DMS79 treated with DMSO at 0.1 percent for 48 hours (cell line): Measurements from ENCODE around the gene WHAMM.
"Not testable (repeated sequence)": the region's sequence is repeated elsewhere in the genome, so short reads cannot be mapped to it uniquely, and the experiment has no call there.

Experiments
- DNase-seq: peaks from one replicate; lab custom pipeline; 2025; lab: John Stamatoyannopoulos, UW

WHAMM gene, protein sequence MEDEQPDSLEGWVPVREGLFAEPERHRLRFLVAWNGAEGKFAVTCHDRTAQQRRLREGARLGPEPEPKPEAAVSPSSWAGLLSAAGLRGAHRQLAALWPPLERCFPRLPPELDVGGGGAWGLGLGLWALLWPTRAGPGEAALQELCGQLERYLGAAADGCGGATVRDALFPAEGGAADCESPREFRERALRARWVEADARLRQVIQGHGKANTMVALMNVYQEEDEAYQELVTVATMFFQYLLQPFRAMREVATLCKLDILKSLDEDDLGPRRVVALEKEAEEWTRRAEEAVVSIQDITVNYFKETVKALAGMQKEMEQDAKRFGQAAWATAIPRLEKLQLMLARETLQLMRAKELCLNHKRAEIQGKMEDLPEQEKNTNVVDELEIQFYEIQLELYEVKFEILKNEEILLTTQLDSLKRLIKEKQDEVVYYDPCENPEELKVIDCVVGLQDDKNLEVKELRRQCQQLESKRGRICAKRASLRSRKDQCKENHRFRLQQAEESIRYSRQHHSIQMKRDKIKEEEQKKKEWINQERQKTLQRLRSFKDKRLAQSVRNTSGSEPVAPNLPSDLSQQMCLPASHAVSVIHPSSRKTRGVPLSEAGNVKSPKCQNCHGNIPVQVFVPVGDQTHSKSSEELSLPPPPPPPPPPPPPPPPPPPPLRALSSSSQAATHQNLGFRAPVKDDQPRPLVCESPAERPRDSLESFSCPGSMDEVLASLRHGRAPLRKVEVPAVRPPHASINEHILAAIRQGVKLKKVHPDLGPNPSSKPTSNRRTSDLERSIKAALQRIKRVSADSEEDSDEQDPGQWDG

DNA sequence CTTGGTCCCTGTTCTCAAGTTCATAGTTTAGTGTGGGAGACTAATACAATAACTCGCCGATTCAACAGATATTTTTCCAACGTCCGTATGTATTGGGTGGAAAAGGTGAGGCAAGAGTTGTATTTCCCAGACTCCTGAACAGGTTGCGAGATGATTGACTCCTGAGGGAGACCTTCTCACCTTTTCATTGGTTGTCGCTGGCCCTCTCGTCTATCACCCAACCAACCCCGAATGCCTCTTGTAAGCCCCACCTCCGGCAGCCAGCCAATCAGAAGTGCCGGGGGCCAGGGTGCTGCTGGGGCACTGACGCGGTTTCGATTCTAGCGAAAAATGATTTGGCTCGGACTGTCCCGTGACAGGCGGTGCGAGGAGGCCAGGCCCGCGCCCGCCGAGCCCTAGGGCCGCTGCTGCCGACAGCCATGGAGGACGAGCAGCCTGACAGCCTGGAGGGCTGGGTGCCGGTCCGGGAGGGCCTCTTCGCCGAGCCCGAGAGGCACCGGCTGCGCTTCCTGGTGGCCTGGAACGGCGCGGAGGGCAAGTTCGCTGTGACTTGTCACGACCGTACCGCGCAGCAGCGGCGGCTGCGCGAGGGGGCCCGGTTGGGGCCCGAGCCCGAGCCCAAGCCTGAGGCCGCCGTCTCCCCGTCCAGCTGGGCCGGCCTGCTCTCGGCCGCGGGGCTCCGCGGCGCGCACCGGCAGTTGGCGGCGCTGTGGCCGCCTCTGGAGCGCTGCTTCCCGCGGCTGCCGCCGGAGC is at the start of gene WHAMM:
Gene WHAMM, plus strand, starts transcription at position 321 of the 753 bp plus-strand sequence. Its CDS starts 99 bp downstream, at position 420.
- DNase-seq = peak; percentile 75

DNA sequence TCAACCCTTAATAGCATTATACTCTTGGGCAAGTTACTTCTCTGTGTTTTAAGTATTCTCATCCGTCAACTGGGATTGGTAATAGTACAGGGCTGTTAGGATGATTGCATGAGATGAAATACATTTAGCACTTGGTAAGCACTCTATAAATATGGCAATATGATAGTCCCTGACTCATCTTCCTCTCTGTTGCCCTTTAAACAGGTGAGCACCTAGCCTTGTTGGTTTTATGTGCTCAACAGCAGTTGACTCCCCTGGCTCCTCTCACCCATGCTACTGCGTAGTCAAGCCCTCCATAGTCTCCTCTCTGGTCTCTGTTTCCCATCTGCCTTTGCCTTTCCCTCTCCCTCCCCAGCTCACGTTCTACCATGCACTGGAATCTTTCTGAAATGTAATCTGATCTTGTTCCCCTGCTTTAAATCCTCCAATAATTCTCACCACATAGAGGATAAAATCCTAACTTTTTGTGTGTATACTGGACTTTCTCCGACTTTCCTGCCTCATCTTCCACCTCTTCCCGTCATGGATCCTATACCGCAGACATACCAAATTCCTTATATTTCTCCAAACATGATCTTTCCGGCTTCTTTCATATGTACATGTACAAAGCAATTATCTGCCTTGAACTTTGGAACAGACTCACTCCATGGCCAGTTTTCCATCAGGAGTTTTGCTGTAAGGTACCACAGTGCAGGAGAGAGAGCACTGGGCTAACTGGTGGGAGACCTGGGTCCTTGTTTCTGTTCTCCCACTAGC is 45.9 kb upstream of the WHAMM start:
- DNase-seq = no peak

DNA sequence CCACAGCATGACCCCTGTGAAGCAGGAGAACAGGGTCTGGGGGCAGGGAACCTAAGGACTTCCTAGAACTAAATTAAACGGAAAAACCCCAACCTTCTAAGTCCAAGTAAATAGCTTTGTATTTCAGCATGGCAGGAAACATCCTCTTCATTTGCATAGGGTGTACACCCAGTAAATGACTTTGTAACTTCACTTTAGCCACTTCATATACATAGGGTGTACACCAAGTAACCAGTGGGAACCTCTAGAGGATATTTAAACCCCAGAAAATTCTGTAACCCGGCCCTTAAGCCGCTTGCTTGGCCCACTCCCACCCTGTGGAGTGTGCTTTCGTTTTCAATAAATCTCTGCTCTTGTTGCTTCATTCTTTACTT is 45.3 kb upstream of the WHAMM start:
- no peak for DNase-seq

DNA sequence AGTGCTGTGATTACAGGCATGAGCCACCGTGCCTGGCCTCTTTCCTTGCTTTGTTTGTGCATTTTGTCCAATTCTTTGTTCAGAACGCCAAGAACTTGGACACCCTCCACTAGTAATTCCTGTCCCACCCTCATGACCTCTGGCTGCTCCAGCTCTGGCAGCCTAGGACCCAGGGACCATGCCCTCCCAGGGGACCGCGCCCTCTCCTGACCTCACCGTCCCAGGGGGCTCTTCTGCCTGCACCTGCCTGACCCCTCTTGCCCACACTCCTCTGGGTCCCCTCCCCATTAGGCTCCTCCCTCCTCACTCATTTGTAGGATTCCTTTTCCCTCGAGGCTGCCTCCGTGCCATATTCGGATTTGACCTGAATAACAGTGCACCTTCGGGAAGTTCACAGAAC is 44.7 kb upstream of the WHAMM start:
- DNase-seq = no peak

DNA sequence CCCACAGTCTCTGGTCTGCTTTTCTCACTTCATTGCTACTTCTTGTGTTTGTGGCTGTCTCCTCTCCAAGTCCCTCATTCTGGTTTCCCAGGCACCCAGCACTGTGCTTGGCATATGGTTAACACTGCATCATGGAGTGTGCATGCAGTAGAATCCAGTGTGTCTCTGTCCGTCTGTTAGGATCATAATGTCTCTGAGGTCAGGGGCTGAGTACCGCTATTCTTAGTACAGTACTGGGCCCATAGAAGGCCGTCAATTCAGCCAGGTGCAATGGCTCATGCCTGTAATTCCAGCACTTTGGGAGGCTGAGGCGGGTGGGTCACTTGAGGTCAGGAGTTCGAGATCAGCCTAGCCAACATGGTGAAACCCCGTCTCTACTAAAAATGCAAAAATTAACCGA is 43.2 kb upstream of the WHAMM start:
- DNase-seq = not testable (repeated sequence)

DNA sequence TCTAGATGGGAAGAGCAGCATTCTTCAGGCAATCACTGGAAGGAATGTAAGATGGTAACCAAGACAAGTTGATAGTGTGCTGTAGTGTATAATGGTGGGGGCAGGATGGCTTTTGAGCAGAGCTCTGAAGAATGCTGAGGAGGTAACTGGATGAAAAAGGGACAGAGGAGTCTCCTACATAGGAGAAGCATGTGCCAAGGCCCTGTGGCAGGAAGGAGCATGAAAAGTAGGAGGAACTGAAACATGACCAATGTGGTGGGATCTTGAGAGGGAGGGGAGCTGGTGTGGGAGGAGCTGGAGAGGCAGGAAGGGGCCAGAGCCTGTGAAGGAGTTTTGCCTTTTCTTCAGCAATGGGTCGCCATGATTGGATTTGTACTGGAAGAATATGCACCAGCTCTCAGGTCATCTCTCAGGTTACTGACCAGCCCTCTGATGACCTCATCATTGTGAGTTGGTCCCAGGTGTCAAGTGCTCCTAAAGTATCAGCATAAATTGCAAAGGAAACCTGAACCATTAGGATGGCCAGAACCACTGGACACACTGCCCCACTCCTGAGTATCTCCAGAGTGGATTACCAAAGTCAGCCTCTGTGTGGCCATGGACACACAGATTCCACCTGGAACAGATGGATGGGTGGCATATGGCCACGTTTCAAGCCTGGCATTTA is 42.1 kb upstream of the WHAMM start:
- no peak for DNase-seq

DNA sequence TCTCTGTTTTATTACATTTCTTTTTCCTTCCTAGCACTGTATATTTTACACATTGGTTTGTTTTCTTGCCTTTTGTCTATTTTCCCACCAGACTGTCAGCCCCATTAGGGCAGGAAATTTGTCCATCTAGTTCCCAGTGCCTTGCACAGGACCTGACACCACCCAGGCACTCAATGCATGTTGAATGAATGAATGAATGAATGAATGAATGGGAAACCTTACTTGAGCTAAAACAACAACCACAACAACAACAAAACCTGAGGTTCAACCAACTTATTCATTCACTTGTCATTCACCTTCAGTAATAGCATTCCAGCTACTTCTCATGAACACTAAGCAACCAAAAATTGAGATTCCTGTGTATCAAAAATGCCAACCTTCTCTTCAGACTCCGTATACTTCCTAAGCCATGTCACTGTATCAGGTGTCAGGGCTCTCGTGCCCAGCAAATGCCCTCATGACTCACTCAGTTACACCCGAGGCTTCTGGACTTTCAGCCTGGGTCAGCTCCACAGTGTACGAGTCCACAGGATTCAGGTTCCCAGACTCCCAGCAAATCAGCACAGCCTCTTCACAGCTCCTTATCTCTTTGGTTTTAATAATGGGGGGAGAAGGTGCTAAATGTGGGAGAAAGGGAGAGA is 40.9 kb upstream of the WHAMM start:
- DNase-seq = no peak

DNA sequence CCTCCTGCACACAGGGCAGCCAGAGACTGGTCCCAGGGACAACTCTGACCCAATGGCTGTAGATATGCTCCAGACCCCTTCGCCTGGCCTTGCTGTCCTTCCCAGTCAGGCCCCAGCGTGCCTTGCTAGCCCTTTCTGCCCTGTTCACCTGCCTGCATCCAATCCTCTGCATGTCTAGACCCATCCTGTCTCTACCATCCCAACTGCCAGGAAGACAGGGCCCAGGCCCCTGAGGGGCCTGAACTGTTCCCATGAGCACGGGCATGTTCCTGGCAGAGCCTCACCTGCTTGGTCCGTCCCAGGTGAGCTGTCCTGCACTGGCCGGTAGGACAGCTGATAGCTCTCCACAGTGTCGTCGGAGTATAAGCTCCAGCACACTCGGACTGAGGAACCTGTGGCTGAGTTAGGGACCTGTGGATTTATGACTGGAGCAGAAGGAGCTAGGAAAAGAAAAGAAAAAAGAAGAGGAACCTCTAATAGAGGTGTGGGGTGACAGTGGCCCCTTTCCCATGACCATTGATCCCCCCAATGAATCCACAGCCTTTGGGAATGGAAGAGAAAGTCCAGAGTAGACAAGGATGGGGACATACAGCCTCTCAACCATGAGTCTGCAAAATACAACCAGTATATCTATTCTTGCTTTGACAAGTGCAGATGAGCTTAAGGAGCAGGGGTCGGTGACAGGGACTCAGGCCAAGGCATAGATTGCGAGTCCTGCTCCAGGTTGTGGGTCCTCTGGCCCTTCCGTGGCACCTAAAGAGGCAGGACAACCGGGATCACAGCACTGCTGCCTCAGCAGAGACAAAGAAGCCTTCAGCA is 37.4 kb upstream of the WHAMM start:
- no peak for DNase-seq

DNA sequence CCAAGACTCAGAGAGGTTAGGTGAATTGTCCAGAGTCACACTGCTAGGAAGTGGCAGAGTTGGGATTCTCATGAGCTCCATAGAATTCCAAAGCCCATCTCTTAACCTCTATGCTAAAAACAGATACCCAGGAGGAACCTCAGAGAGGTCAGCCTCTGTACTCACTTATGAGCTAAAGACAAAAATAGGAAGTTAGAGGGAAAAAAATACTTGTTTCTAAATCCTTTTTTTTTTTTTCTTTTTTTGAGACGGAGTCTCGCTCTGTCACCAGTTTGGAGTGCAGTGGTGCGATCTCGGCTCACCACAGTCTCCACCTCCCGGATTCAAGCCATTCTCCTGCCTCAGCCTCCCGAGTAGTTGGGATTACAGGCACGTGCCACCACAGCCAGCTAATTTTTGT is 34.9 kb upstream of the WHAMM start:
- no peak for DNase-seq

DNA sequence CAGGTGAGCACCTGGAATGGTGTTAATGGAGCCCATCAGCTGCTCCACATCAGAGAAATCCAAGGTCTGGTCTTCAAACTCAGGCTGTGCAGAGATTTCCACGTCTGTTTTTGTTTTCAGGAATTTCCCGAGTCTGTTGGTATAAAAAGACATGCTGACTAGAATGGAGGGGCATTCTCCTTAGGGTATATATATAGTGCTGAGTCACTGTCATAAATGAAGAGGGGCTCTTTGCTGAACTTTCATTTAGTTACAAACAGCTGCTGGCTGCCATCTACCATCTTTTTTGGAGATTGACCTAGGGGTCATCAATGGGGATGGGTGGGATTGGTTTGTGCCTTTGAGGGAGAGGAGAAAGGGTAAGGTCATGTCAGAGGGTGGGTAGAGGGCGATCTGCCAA is 30.7 kb upstream of the WHAMM start:
- DNase-seq = no peak

DNA sequence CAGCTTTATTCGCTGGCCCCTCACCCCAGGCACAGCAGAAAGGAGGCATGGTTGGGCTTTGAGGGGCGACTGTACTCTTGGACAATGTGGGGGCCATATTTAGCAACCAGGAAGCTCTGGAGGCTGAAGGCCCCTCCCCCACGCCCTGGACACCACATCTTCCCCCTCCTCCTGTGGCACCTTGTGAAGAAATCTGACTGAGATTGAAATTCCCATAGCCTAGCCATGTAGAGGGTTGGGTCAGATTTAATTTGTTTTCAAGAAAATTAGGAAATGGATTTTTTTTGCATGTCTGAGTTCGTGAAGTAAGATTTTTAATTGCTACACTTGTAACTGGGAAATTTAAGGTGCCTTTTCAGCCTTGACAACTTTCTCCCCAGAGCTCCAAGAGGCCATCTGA is 28.1 kb upstream of the WHAMM start:
- DNase-seq = no peak

DNA sequence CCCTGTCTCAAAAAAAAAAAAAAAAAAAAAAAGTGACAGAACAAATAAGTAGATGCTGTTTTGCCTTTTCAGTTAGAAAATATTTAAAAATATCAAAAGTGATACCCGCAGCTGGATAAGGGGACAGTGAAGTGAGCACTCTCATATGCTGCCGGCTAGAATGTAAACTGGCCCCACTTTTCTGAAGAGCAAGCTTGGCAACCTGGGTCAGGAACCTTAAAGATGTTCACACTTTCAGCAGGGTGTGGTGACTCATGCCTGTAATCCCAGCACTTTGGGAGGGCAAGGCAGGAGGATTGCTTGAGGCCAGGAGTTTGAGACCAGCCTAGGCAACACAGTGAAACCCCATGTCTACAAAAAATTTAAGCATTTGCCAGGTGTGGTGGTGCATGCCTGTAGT is 20.9 kb upstream of the WHAMM start:
- DNase-seq = no peak

DNA sequence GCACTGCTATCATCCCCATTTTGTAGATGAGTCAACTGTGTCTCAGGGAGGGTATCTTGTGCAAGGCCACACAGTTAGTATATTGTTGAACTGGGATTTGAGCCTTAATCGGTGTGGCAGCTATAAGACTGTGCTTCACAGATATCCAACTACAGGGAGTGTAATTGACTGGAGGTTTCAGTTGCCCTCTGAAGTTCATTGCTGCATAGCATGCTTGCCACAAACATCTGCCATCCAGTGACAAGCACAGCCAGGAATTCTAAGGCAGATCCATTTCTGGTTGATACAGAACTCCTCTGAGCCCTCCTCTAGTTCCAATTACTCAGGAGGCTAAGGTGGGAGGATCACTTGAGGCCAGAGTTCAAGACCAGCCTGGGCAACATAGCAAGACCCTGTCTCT is 19.9 kb upstream of the WHAMM start:
- no peak for DNase-seq

DNA sequence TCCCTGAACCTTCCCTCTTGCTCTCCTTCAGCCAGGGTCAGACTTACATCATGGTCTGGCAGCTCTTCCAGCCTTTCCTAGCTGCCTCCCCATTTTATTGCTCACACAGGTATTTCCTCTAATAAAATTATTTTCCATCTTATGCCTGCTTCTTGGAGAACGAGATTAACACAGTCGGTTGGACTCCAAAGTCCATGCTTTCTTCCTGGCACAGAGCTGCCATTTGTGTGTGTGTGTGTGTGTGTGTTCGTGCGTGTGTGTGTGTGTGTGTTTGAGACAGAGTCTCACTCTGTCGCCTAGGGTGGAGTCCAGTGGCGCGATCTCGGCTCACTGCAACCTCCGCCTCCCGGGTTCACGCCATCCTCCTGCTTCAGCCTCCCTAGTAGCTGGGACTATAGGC is 19.1 kb upstream of the WHAMM start:
- DNase-seq = no peak

DNA sequence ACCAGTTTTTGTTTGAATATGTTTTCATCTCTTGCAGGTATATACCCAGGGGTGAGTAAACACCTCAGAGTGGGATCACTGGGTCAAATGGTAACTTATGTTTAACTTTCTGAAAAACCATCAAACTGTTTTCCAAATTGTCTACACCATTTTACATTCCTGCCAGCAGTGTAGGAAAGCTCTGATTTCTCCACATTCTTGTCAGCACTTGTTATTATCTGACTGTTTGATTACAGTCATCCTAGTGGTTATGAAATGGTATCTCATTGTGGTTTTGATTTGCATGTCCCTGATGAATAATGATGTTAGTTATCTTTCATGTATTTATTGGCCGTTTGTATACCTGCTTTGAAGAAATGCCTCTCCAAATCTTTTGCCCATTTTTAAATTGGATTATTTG is 17.4 kb upstream of the WHAMM start:
- no peak for DNase-seq

DNA sequence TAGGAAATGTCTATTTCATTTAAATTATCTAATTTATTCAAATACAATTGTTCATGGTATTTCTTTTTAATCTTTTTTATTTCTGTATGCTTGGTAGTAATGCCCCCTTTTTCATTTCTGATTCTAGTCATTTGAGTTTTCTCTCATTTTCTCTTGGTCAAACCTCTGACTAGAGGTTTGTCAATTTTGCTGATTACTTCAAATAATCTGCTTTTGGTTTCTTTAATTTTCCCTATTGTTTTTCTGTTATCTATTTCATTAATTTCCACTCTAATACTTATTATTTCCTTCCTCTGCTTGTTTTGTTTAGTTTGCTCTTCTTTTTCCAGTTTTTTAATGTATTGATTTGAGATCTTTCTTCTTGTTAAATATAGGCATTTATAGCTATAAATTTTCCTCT is 15.7 kb upstream of the WHAMM start:
- DNase-seq = no peak

DNA sequence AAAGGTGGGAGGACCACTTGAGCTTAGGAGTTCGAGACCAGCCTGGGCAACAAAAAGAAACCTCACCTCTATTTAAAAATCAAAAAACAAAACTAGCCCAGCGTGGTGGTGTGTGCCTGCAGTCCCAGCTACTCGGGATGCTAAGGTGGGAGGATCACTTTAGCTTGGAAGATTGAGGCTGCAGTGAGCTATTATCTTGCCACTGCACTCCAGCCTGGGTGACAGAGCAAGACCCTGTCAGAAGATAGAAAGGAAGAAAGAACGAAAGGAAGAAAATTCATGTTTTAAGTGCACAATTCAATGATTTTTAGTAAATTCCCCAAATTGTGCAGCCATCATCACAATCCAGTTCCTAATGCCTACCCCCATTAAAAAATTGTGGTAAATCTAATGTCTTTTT is 11.3 kb upstream of the WHAMM start:
- DNase-seq = no peak

DNA sequence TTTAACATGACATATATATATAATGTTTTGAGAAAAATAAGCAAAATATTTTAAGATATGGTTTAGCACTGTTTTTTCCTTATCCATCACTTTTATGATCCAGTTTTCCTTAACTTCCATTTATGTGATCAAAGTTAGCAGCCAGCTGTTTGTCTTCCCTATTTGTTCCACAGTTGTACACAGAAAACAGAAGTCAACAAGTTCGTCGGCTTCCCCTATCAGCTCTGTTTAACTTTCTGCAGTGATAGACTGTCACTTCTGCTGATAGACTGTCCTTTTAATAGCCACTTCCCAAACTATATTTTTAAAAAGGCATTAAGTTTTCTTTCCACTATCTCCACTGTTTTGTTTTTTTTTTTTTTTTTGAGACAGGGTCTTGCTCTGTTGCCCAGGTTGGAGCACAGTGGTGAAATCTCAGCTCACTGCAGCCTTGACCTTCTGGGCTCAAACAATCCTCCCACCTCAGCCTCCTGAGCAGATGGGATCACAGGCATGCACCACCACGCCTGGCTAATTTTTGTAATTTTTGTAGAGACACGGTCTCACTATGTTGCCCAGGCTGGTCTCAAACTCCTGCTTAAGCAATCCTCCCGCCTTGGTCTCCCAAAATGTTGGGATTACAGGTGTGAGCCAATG is 10.8 kb upstream of the WHAMM start:
- no peak for DNase-seq

DNA sequence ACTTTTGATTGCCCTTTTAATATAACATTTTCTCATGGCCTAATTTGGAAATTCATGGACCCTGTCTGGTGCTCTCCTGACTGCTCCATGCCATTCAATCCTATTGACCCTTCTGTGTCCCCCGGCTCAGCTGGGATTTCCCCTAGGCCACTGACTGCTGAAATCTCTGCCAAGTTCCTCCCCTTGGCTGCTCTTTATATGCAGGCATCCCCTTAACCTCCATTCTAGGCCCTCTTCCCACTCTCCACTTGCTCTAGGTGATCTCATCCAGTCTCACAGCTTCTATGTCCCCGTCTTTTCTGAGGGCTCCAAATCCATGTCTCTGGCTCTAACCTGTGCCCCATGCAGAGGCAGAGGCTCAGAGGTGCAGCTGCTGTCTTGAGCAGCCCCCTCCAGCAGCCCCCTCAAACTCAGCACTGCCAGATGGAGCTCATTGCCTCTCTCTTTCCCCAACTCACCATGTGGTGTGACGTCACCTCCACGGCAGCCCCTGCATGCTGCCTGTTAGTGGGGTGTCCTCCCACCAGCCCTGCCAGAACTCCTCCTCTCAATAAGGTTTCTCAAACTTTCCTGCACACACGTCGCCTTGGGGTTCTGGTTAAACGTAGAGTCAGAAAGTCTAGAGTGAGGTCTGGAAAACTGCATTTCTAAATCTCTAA is 10.1 kb upstream of the WHAMM start:
- DNase-seq = no peak
